Right lobe of liver (tissue), 6 donors: Measurements from ENCODE around the gene TSC22D1. TPM values are rescaled to one million over a fixed set of nuclear protein-coding genes. Genes with fewer than 3 reads are reported as not detected.

Source experiments
- ATAC-seq, 4 donors: fragments of 200-7000 bp; cut with Tn5 transposase; one replicate each; pipeline ENCODE4 v1.9.1; 2020; ENCODE audit warnings: mild to moderate bottlenecking in 4 of 4, moderate library complexity in 4 of 4
- DNase-seq, 3 donors: peaks; one replicate each; pipeline ENCODE4 v3.0.0-alpha.2; 2020
- H3K27ac ChIP-seq, 3 donors: fragments of 200-600 bp; one replicate each; pipeline ENCODE4 v1.8.0; 2022
- H3K27me3 ChIP-seq, 2 donors: fragments of 200-600 bp; one replicate each; pipeline ENCODE4 v1.8.0; 2022
- H3K36me3 ChIP-seq, 4 donors: fragments of 200-600 bp; sonication (generic) in 1 of 4; one replicate each; pipeline versions ENCODE4 v1.5.1 to v1.8.0; 2017 to 2022; ENCODE audit warnings: control low read depth in 1 of 4
- H3K4me1 ChIP-seq, 4 donors: fragments of 200-600 bp; sonication (generic) in 1 of 4; one replicate each; pipeline versions ENCODE4 v1.5.1 to v1.8.0; 2017 to 2022; ENCODE audit warnings: control low read depth in 1 of 4
- H3K4me3 ChIP-seq, 3 donors: fragments of 200-600 bp; one replicate each; pipeline ENCODE4 v1.8.0; 2022
- H3K9me3 ChIP-seq, 4 donors: fragments of 200-600 bp; sonication (generic) in 1 of 4; one replicate each; pipeline versions ENCODE4 v1.5.1 to v1.8.0; 2017 to 2022; ENCODE audit warnings: control low read depth in 1 of 4
- CTCF ChIP-seq, 4 donors: fragments of 200-600 bp in 3 of 4; fragments of 450-650 bp in 1 of 4; IDR thresholded peaks; one replicate each; pipeline versions ENCODE4 v1.5.1 to v1.8.0; 2016 to 2022; ENCODE audit warnings: antibody characterized with exemption in 4 of 4, mild to moderate bottlenecking in 2 of 4
- POLR2A ChIP-seq: fragments of 450-650 bp; IDR thresholded peaks from one replicate; pipeline ENCODE4 v1.6.1; 2017; ENCODE audit warnings: antibody characterized with exemption, mild to moderate bottlenecking
- WGBS: methylation state at CpG from one replicate; pipeline ENCODE4 v1.1.6; 2018; ENCODE audit warnings: low coverage, low lambda C conversion rate; ENCODE audit not compliant: insufficient coverage; ENCODE audit errors: missing lambda C conversion rate; 5-methylcytosine and 5-hydroxymethylcytosine counted together
- intact Hi-C, 2 donors: fragments of 100-400 bp; cut with DNase I; formaldehyde crosslinking; loops; one replicate each; pipeline versions ENCODE4 v1.11.2 to v1.14.1; 2022
- total RNA-seq, 6 experiments: library from RNA; depleted of rRNA in 2 of 6; stranded (reverse); fragments of >200 nt in 2 of 6; fragmentation: NEBNext Ultra II Directional in 3 of 6; extraction: Animal tissue kit (Norgen Biotek cat#: 25700) in 3 of 6; gene quantifications; one replicate each; pipeline versions ENCODE4 v1.1.0 to v1.2.4, GENCODE V29; 2016 to 2023
- donor health status: DM: no; HTN: yes; CAD: no.
- donor health status: DM: no; HTN: no; CAD: no.
- donor health status: DM: no; HTN: no; CAD: no.
- donor health status: DM: no; HTN: yes; CAD: no.
- donor health status: DM: no; HTN: yes; CAD: no.

The TSC22D1 gene
- total RNA-seq, 6 experiments from 2014 or later, result 21.2 to 44.4 (median 27.9) TPM

- no peaks in the 10 kb centered on the region for H3K27me3 ChIP-seq
- no peak for TF ChIP-seq CTCF (IDR thresholded peaks at IDR 0.05)
- TF ChIP-seq POLR2A, result no peak
- no peak for DNase-seq
- ATAC-seq, result no peak
- H3K36me3 ChIP-seq, result no peaks in the 10 kb centered on the region
- H3K4me1 ChIP-seq, result peaks cover 0 to 6% (median 2%) of the 10 kb centered on the region in 4 donors
- intact Hi-C loops, result no loop called here
- H3K27ac ChIP-seq, result no peak overlapping the region
- H3K4me3 ChIP-seq, result no peak overlapping the region
- WGBS, result 73% methylated on average over 3 of the region's 3 CpGs
- no peaks in the 10 kb centered on the region for H3K9me3 ChIP-seq
These were observed 149.7 kb downstream of the TSC22D1 start for GRCh38 chr13:44426461-44426860.

- Histone ChIP-seq H3K9me3 (no peaks in the 10 kb centered on the region), H3K27me3 (no peaks in the 10 kb centered on the region), H3K27ac (no peak overlapping the region), H3K4me3 (no peak overlapping the region), H3K4me1 (no peaks in the 10 kb centered on the region), H3K36me3 (no peaks in the 10 kb centered on the region)
- ATAC-seq, result no peak
- TF ChIP-seq CTCF (IDR thresholded peaks at IDR 0.05) (no peak), POLR2A (no peak)
- DNase-seq, result no peak
- intact Hi-C loops, result no loop called here
- WGBS, result no CpG with 5 or more reads among the region's 2 CpGs
These were observed 150.4 kb downstream of the TSC22D1 start for GRCh38 chr13:44425815-44426078.

- no peak for DNase-seq
- no peaks in the 10 kb centered on the region for H3K36me3 ChIP-seq
- H3K27ac ChIP-seq, result no peak overlapping the region
- TF ChIP-seq CTCF (IDR thresholded peaks at IDR 0.05) (no peak), POLR2A (no peak)
- H3K4me3 ChIP-seq, result no peak overlapping the region
- WGBS, result 60% methylated on average over 6 of the region's 9 CpGs
- ATAC-seq, result no peak
- H3K9me3 ChIP-seq, result no peaks in the 10 kb centered on the region
- no peaks in the 10 kb centered on the region for H3K4me1 ChIP-seq
- H3K27me3 ChIP-seq, result no peaks in the 10 kb centered on the region
- intact Hi-C loops, result no loop called here
These were observed 150.9 kb downstream of the TSC22D1 start for GRCh38 chr13:44425041-44425814.

DNA sequence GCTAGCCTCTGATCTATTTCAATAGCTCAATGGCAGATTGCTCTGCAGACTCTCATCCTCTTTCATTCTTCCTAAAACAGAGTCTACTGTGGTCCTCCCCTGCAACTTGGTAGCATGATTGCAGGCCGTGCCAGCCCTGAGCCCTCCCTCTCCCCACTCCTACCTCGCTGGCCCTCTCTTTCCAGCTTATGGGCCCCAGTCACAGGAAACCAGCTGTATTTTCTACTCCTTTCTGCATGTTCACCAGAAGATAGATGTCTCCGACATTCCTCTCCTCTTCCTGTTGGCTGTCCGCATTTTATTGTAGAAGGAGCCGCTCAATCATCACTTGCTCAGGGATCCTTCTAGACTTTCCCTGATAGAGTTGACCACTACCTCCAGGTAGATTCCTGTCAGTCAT is 152.3 kb downstream of the TSC22D1 start:
- TF ChIP-seq POLR2A (no peak), CTCF (IDR thresholded peaks at IDR 0.05) (no peak)
- WGBS, result 91% methylated on average over 5 of the region's 5 CpGs

More for the DNA sequence above, 152.3 kb downstream of the TSC22D1 start:
- DNase-seq (no peak), ATAC-seq (no peak)
- Histone ChIP-seq H3K4me3 (no peak overlapping the region), H3K4me1 (no peaks in the 10 kb centered on the region), H3K27ac (no peak overlapping the region), H3K36me3 (no peaks in the 10 kb centered on the region), H3K9me3 (no peaks in the 10 kb centered on the region), H3K27me3 (no peaks in the 10 kb centered on the region)
- intact Hi-C loops, result no loop called here
